OCI-LY1 (cell line): ENCODE measurements around the gene RFK.

Experiments
- H2AFZ ChIP-seq: fragments of 200-600 bp; sonication (generic), shearing (Covaris generic); 2 replicates; pipeline ENCODE4 v1.6.0; 2014; ENCODE audit warnings: antibody characterized with exemption, mild to moderate bottlenecking, low read length
- H3F3A ChIP-seq: fragments of 200-600 bp; sonication (generic), shearing (Covaris generic); 2 replicates; pipeline ENCODE4 v1.6.0; 2014; ENCODE audit warnings: mild to moderate bottlenecking, antibody characterized with exemption, low read length, moderate library complexity; ENCODE audit not compliant: insufficient read depth
- H3K27ac ChIP-seq: fragments of 200-600 bp; sonication (generic); 2 replicates; pipeline ENCODE4 v1.5.1; 2014; ENCODE audit warnings: low read length, mixed run types, mild to moderate bottlenecking, low read depth; ENCODE audit not compliant: poor library complexity, severe bottlenecking
- H3K27me3 ChIP-seq: fragments of 200-600 bp; sonication (generic); 2 replicates; pipeline ENCODE4 v1.6.0; 2014; ENCODE audit warnings: antibody characterized with exemption, mild to moderate bottlenecking, low read length, moderate library complexity; ENCODE audit not compliant: insufficient read depth
- H3K36me3 ChIP-seq: fragments of 200-600 bp; sonication (generic); 2 replicates; pipeline ENCODE4 v1.6.1; 2014; ENCODE audit warnings: mild to moderate bottlenecking, antibody characterized with exemption, low read length, moderate library complexity, mixed read lengths; ENCODE audit not compliant: insufficient read depth
- H3K4me1 ChIP-seq: fragments of 200-600 bp; sonication (generic); 2 replicates; pipeline ENCODE4 v1.5.1; 2014; ENCODE audit warnings: mild to moderate bottlenecking, low read length, moderate library complexity; ENCODE audit not compliant: insufficient read depth, severe bottlenecking
- H3K4me2 ChIP-seq: fragments of 200-600 bp; sonication (generic), shearing (Covaris generic); 2 replicates; pipeline ENCODE4 v1.6.1; 2014; ENCODE audit warnings: low read length
- H3K4me3 ChIP-seq: fragments of 200-600 bp; sonication (generic); 2 replicates; pipeline ENCODE4 v1.5.1; 2014; ENCODE audit warnings: low read length, low read depth, mild to moderate bottlenecking, mixed read lengths; ENCODE audit not compliant: poor library complexity, severe bottlenecking
- H3K79me2 ChIP-seq: fragments of 200-600 bp; shearing (Covaris generic); 2 replicates; pipeline ENCODE4 v1.6.1; 2016; ENCODE audit warnings: mixed run types, low read length, mixed read lengths; ENCODE audit not compliant: insufficient read depth
- H3K9ac ChIP-seq: fragments of 200-600 bp; sonication (generic), shearing (Covaris generic); 2 replicates; pipeline ENCODE4 v1.6.1; 2014; ENCODE audit warnings: mild to moderate bottlenecking, low read length, mixed read lengths
- H3K9me2 ChIP-seq: fragments of 200-600 bp; sonication (generic), shearing (Covaris generic); 2 replicates; pipeline ENCODE4 v1.6.1; 2014; ENCODE audit warnings: low read depth, mild to moderate bottlenecking, low read length, mixed read lengths
- H3K9me3 ChIP-seq: fragments of 200-600 bp; shearing (Covaris generic); 2 replicates; pipeline ENCODE4 v1.6.1; 2014; ENCODE audit warnings: low read length, mixed read lengths
- H4K20me1 ChIP-seq: fragments of 200-600 bp; sonication (generic), shearing (Covaris generic); 2 replicates; pipeline ENCODE4 v1.6.0; 2016; ENCODE audit warnings: mild to moderate bottlenecking, low read length; ENCODE audit not compliant: insufficient read depth
- EZH2 ChIP-seq: fragments of 200-600 bp; sonication (generic), shearing (Covaris generic); IDR thresholded peaks from 2 replicates; pipeline ENCODE4 v1.8.0; 2017; ENCODE audit warnings: borderline replicate concordance, mixed run types, mild to moderate bottlenecking, antibody characterized with exemption, low read length, moderate library complexity, mixed read lengths
- TF ChIP-seq, protein P1 (sequence below): fragments of 200-600 bp; sonication (generic), shearing (Covaris generic); IDR thresholded peaks from 2 replicates; pipeline ENCODE4 v1.5.1; 2017; ENCODE audit warnings: mild to moderate bottlenecking, antibody characterized with exemption, low read length, moderate library complexity, mixed read lengths

Gene RFK

GRCh38 chr9:76358628-76359280, 35.5 kb downstream of the RFK start:
- H3K9me3 ChIP-seq = no peaks in the 10 kb centered on the region
- H3K4me3 ChIP-seq = no peak overlapping the region
- H3F3A ChIP-seq = no peaks in the 10 kb centered on the region
- H3K79me2 ChIP-seq = no peaks in the 10 kb centered on the region
- no peaks in the 10 kb centered on the region; the same call in 1 of the 2 replicates for H3K36me3 ChIP-seq
- H3K4me1 ChIP-seq = peaks cover 2% of the 10 kb centered on the region
- H3K9me2 ChIP-seq = no peaks in the 10 kb centered on the region
- no peak overlapping the region for H3K9ac ChIP-seq
- TF ChIP-seq, protein P1, sequence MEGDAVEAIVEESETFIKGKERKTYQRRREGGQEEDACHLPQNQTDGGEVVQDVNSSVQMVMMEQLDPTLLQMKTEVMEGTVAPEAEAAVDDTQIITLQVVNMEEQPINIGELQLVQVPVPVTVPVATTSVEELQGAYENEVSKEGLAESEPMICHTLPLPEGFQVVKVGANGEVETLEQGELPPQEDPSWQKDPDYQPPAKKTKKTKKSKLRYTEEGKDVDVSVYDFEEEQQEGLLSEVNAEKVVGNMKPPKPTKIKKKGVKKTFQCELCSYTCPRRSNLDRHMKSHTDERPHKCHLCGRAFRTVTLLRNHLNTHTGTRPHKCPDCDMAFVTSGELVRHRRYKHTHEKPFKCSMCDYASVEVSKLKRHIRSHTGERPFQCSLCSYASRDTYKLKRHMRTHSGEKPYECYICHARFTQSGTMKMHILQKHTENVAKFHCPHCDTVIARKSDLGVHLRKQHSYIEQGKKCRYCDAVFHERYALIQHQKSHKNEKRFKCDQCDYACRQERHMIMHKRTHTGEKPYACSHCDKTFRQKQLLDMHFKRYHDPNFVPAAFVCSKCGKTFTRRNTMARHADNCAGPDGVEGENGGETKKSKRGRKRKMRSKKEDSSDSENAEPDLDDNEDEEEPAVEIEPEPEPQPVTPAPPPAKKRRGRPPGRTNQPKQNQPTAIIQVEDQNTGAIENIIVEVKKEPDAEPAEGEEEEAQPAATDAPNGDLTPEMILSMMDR = no peak
- no peak for TF ChIP-seq EZH2
- H4K20me1 ChIP-seq = no peaks in the 10 kb centered on the region
- H3K4me2 ChIP-seq = no peak overlapping the region
- no peaks in the 10 kb centered on the region for H3K27me3 ChIP-seq
- no peak overlapping the region for H3K27ac ChIP-seq
- no peak overlapping the region for H2AFZ ChIP-seq

GRCh38 chr9:76357555-76357954, 36.7 kb downstream of the RFK start:
- Histone ChIP-seq H3K79me2 (no peaks in the 10 kb centered on the region), H3F3A (no peaks in the 10 kb centered on the region), H3K27ac (no peak overlapping the region), H4K20me1 (no peaks in the 10 kb centered on the region), H3K9ac (no peak overlapping the region), H2AFZ (no peak overlapping the region), H3K4me2 (no peak overlapping the region), H3K27me3 (no peaks in the 10 kb centered on the region), H3K9me3 (no peaks in the 10 kb centered on the region), H3K4me3 (no peak overlapping the region), H3K4me1 (peaks cover 14% of the 10 kb centered on the region), H3K9me2 (no peaks in the 10 kb centered on the region), H3K36me3 (no peaks in the 10 kb centered on the region; the same call in 1 of the 2 replicates)
- TF ChIP-seq, protein P1 = no peak
- TF ChIP-seq EZH2 = no peak

GRCh38 chr9:76355886-76356285, 38.3 kb downstream of the RFK start:
- Histone ChIP-seq H3K4me2 (no peak overlapping the region), H3K36me3 (no peaks in the 10 kb centered on the region; the same call in 1 of the 2 replicates), H3K79me2 (no peaks in the 10 kb centered on the region), H3F3A (no peaks in the 10 kb centered on the region), H2AFZ (no peak overlapping the region), H3K9ac (no peak overlapping the region), H3K9me3 (no peaks in the 10 kb centered on the region), H4K20me1 (no peaks in the 10 kb centered on the region), H3K9me2 (no peaks in the 10 kb centered on the region), H3K4me3 (no peak overlapping the region), H3K27ac (no peak overlapping the region), H3K27me3 (no peaks in the 10 kb centered on the region), H3K4me1 (peaks cover 27% of the 10 kb centered on the region)
- TF ChIP-seq, protein P1 = no peak
- TF ChIP-seq EZH2 = no peak
